ENCODE measurements around the gene CTU1.

The CTU1 gene

DNA sequence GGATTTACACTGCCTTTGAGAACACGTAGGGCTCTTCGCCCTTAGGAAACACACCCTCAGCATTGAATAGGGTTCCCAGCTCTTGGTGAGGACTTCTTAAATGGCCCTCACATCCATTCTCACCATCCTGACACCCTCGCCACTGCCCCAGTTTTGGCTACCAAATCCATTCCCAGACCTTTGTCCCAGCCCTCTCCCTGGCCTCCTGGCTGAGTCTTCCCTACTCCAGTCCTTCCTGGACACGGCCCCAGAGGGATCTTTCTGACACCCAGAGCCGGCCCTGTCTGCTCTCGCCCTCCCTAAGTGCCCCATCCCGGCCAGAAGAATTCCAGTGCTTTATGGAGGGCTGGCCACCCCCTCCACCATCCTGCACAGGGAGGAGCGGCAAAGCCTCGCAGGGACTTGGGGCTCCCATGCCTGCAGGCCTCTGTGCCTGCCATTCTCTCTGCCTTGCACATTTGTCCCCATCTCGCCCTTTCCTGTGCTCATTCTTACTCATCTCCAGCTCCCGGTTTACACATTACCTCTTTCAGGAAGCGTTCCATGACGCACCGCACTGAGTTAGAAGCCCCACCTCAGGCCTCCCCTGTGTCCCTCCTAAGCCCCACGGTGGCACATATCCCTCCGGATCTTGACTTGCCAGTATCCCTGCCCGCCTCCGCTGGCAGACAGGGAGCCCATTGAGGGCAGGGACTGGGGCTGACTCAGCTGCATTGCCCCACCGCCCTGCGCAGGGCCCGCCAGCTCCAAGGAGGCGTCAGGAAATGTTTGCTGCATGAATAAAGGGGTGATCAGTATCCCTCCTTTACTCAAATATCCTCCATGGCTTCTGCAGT, 14.5 kb downstream of the CTU1 start:
- Histone ChIP-seq H3K9me3 (ENCODE audit: severe bottlenecking) (no peaks in the 10 kb centered on the region), H3K27ac (ENCODE audit: poor library complexity, severe bottlenecking) (no peak overlapping the region), H3K27me3 (ENCODE audit: insufficient read depth, poor library complexity, severe bottlenecking) (no peaks in the 10 kb centered on the region), H3K36me3 (ENCODE audit: low read depth) (no peaks in the 10 kb centered on the region; the same call in 1 of the 2 replicates), H3K4me3 (ENCODE audit: severe bottlenecking) (no peak overlapping the region), H3K4me1 (ENCODE audit: insufficient read depth, poor library complexity, severe bottlenecking) (peaks cover 7% of the 10 kb centered on the region)
- no peak for DNase-seq (ENCODE audit: low spot score)
- no peak for ATAC-seq (ENCODE audit: low read depth)
- TF ChIP-seq, protein P1, sequence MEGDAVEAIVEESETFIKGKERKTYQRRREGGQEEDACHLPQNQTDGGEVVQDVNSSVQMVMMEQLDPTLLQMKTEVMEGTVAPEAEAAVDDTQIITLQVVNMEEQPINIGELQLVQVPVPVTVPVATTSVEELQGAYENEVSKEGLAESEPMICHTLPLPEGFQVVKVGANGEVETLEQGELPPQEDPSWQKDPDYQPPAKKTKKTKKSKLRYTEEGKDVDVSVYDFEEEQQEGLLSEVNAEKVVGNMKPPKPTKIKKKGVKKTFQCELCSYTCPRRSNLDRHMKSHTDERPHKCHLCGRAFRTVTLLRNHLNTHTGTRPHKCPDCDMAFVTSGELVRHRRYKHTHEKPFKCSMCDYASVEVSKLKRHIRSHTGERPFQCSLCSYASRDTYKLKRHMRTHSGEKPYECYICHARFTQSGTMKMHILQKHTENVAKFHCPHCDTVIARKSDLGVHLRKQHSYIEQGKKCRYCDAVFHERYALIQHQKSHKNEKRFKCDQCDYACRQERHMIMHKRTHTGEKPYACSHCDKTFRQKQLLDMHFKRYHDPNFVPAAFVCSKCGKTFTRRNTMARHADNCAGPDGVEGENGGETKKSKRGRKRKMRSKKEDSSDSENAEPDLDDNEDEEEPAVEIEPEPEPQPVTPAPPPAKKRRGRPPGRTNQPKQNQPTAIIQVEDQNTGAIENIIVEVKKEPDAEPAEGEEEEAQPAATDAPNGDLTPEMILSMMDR (IDR thresholded peaks at IDR 0.05; ENCODE audit: poor library complexity, severe bottlenecking) = no peak

DNA sequence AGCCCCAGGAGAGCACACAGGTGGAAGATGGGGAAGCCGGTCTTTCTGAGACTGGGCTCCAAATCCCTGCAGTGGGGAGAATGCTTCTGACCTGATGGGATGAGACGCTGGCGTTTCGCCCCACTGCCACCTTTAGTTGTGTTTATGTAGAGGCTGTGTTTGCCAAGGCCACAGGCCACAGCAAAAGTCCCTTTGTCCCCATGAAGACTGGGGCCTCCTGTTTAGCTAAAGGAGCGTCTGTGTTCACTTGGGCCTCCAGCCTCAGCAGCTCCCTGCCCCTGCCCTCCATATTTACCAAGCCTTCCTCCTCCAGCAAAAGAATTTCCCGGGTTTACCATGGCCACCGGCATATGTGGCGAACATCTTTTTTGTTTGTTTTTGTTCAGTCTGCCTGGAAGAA, 15.1 kb downstream of the CTU1 start:
- Histone ChIP-seq H3K4me3 (ENCODE audit: severe bottlenecking) (no peak overlapping the region), H3K27me3 (ENCODE audit: insufficient read depth, poor library complexity, severe bottlenecking) (no peaks in the 10 kb centered on the region), H3K9me3 (ENCODE audit: severe bottlenecking) (no peaks in the 10 kb centered on the region), H3K4me1 (ENCODE audit: insufficient read depth, poor library complexity, severe bottlenecking) (peaks cover 7% of the 10 kb centered on the region), H3K36me3 (ENCODE audit: low read depth) (no peaks in the 10 kb centered on the region; the same call in 1 of the 2 replicates), H3K27ac (ENCODE audit: poor library complexity, severe bottlenecking) (no peak overlapping the region)
- TF ChIP-seq, protein P1 (IDR thresholded peaks at IDR 0.05; ENCODE audit: poor library complexity, severe bottlenecking) = no peak
- ATAC-seq (ENCODE audit: low read depth) (no peak), DNase-seq (ENCODE audit: low spot score) (no peak)

DNA sequence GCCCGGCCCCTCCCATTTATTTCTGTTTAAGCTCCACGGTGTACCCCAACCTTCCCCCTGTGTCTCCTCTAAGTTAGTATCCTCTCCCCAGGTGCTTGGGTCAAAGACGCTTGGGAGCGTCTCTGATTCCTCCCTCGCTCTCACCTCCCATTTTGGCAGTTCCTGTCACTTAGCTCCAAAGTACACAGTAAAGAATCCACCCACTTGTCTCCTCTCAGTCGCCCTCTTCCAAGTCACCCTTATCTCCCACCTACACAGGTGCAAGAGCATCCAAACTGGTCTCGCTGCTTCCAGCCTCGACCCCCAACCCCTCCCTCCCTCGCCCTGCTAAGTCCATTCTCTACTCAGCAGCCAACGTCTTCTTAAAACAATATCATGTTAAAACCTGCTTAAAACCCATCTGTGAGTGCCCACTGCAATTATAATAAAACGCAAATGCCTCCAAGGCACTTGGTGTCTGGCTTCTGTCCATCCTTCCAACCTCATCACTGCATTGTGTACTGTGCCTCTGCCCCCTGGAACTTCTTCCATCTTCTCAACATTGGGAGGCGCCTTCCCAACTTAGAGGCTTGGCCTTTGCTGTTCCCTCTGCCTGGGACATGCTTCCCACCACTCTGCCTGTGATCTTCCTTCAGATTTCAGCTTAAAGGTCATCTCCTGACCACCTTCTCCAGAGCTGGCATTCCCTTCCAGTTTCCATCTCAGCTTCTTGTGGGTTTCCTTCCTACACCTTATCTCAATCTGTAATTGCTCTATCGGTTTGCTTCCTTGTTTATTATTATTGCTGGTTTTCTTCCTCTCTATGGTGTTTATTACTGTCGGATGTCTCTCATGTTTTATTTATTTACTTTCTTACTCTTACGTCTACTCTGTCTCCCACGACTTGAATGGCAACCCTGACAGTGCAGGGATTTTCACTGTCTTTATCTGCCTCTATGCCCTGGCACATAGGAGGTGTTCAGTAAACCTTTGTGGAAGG, 16.0 kb downstream of the CTU1 start:
- DNase-seq (ENCODE audit: low spot score) (no peak), ATAC-seq (ENCODE audit: low read depth) (no peak)
- Histone ChIP-seq H3K36me3 (ENCODE audit: low read depth) (no peaks in the 10 kb centered on the region), H3K9me3 (ENCODE audit: severe bottlenecking) (no peaks in the 10 kb centered on the region), H3K4me3 (ENCODE audit: severe bottlenecking) (no peak overlapping the region), H3K4me1 (ENCODE audit: insufficient read depth, poor library complexity, severe bottlenecking) (peaks cover 5% of the 10 kb centered on the region), H3K27ac (ENCODE audit: poor library complexity, severe bottlenecking) (no peak overlapping the region), H3K27me3 (ENCODE audit: insufficient read depth, poor library complexity, severe bottlenecking) (no peaks in the 10 kb centered on the region)
- TF ChIP-seq, protein P1 (IDR thresholded peaks at IDR 0.05; ENCODE audit: poor library complexity, severe bottlenecking) = no peak

DNA sequence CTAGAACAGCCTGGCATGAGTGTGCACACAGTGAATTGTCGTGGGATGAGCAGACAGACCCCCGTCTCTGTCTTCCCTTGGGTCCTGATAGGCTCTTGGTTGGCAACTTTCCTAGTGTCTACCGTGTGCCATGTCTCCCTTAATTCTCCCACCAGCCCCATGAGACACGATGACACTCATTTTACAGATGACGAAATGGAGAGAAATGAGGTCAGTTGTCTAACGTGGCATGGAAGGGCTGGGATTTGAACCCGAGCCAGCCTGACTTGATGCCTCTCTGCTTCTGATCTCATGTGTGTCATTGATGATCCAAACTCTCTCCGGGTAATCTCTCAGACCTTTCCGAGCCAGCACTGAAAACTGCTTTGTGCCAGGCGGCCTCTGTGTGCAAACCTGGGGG, 17.1 kb downstream of the CTU1 start:
- H3K27me3 ChIP-seq (ENCODE audit: insufficient read depth, poor library complexity, severe bottlenecking) = no peaks in the 10 kb centered on the region
- no peaks in the 10 kb centered on the region for H3K4me1 ChIP-seq (ENCODE audit: insufficient read depth, poor library complexity, severe bottlenecking)
- H3K27ac ChIP-seq (ENCODE audit: poor library complexity, severe bottlenecking) = no peak overlapping the region
- ATAC-seq (ENCODE audit: low read depth) (no peak), DNase-seq (ENCODE audit: low spot score) (no peak)
- TF ChIP-seq, protein P1 (IDR thresholded peaks at IDR 0.05; ENCODE audit: poor library complexity, severe bottlenecking) = no peak
- no peaks in the 10 kb centered on the region for H3K36me3 ChIP-seq (ENCODE audit: low read depth)
- no peak overlapping the region for H3K4me3 ChIP-seq (ENCODE audit: severe bottlenecking)
- H3K9me3 ChIP-seq (ENCODE audit: severe bottlenecking) = no peaks in the 10 kb centered on the region

Data from RWPE2 (cell line).